ENCODE data around the gene ZNF497.

- TF ChIP-seq ZNF280C (tag by site-specific recombination; IDR thresholded peaks at IDR 0.05): no peak
- TF ChIP-seq ZNF791 (tag by site-specific recombination; IDR thresholded peaks at IDR 0.05): no peak
- TF ChIP-seq ZNF610 (tag by site-specific recombination; IDR thresholded peaks at IDR 0.05; ENCODE audit: borderline replicate concordance): no peak
- no peak for TF ChIP-seq CTCF (tag by site-specific recombination; IDR thresholded peaks at IDR 0.05)
Measured at GRCh38 chr19:58382997-58383603, 20.5 kb upstream of the ZNF497 start.
